ENCODE results near the gene FAM181B.
"Not testable (repeated sequence)": the region's sequence is repeated elsewhere in the genome, so short reads cannot be mapped to it uniquely, and the experiment has no call there.

FAM181B gene

GRCh38 chr11:82732734-82733443, 775 bp downstream of the FAM181B start:
- DNase-seq (ENCODE audit: low read depth, low spot score), result no peak

DNA sequence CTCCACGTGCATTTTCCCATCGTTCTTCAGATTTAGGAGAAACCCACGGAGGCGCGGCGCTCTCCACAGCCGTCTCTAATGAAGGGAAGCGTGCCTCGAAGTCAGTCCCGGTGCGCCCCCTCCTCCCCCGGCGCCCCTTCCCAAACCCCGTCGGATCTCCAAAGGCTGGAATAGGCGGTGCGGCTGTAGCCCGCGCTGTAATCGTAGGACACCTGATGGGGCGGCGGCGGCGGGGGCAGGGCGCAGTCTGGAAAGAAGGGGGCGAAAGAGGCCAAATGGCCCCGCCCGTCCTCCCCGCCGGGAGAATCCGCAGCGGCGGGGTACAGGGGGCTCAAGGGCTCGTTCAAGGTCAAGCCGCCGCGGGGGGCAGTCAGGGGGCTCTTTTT, 1.3 kb downstream of the FAM181B start:
- no peak for DNase-seq (ENCODE audit: low read depth, low spot score)

DNA sequence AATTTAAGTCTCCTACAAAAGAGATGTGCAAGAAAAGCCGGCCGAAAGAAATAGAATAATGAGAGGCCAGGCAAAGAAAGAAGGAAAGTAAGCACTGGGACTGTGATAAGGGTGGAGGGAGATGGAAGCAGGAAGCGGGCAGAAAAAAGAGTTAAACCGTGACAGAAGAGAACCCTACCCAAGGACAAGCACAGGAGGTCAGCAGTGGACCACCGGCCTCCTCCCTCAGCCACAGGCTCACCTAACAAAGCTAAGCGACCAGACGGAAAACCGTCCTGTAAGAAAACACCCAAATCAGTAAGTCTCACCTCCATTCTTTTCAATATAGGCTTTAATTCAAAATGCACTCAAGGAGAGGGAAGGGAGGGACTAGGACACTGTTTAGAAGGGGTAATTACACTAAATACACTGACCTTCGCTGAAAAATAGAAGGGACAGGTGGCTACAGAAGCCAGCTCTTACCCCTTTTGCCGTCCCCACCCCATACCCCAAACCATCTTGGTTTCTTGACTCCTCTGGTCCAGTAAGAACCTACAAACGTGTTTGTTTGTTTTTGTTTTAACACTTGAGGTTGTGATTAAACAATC, 1.9 kb downstream of the FAM181B start:
- no peak for DNase-seq (ENCODE audit: low read depth, low spot score)

- DNase-seq (ENCODE audit: low read depth, low spot score), result no peak
Observed at GRCh38 chr11:82730754-82731153, 2.9 kb downstream of the FAM181B start.

DNA sequence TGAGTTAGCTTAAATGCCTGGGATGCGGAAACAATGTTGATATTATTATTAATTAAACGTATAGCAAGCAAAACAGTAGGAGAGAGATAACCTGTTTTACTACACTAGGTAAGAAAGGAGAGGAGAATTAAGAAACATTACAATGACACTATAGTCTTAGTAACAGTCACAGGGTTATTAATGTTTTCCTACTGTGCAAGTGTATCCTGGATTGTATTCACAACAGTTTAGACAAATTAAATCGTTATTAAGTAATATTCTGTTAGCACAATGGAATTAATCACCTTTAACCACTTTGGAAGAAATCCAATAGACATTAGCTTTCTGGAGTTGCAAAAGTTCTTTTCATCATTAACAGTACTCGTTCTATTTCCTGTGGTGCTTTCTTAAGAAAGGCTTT, 3.4 kb downstream of the FAM181B start:
- DNase-seq (ENCODE audit: low read depth, low spot score), result no peak

- DNase-seq (ENCODE audit: low read depth, low spot score), result no peak
Observed at GRCh38 chr11:82724026-82724425, 9.6 kb downstream of the FAM181B start.

- no peak for DNase-seq (ENCODE audit: low read depth, low spot score)
Observed at GRCh38 chr11:82722231-82722630, 11.4 kb downstream of the FAM181B start.

GRCh38 chr11:82720267-82721065, 13.2 kb downstream of the FAM181B start:
- DNase-seq (ENCODE audit: low read depth, low spot score), result no peak

DNA sequence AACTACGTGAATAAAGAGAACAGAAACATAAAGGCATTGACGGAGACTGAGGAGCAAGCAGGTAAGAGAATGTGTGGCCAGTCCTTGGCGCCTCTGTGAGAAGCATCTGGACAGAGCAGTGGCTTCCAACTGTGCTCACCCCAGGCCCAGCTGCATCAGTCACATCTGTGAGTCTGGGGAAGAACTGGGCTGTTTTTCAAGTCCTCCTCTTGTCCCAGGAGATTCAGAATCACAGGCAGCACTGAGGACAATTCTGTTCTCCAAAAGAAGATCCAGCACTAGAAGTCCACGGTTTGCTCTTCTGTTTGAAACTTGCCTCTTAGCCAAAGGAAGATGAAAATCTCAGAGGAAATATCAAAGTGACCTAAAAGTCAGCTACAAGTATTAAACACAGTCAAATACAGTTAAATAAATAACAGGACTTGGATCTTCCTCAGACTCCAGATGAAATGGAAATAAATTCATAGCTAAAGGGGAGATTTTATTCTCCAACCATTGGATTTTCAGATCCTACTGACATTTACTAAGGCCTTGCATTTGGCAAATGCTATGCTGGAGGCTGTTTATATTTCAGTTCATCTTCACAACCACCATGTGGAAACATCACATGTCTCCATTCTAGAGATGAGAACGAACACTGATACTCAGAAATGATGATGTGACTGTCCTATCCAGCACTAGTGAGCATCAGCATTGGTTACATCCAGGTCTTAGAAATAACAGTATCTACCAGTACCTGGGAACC, 14.1 kb downstream of the FAM181B start:
- no peak for DNase-seq (ENCODE audit: low read depth, low spot score)

DNA sequence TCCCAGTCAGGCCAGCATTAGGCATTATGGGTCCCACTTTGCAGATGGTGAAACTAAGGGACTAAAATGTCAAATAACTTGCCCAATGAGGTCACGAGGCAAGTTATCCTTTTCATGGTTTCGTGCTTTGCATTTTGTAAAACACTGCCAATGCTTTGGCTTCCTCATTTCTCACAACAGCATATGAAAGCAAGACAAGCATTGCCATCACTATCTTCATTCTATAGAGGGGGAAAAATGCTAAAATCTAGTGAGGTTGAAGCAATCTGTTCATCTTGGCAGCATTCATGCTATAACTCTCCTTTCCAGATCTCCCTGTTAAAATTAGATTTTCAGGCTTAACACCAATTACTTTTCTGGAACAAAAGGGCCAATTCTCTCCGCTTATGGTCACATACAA, 14.8 kb downstream of the FAM181B start:
- DNase-seq (ENCODE audit: low read depth, low spot score), result no peak

GRCh38 chr11:82718307-82718706, 15.4 kb downstream of the FAM181B start:
- DNase-seq (ENCODE audit: low read depth, low spot score), result no peak

DNA sequence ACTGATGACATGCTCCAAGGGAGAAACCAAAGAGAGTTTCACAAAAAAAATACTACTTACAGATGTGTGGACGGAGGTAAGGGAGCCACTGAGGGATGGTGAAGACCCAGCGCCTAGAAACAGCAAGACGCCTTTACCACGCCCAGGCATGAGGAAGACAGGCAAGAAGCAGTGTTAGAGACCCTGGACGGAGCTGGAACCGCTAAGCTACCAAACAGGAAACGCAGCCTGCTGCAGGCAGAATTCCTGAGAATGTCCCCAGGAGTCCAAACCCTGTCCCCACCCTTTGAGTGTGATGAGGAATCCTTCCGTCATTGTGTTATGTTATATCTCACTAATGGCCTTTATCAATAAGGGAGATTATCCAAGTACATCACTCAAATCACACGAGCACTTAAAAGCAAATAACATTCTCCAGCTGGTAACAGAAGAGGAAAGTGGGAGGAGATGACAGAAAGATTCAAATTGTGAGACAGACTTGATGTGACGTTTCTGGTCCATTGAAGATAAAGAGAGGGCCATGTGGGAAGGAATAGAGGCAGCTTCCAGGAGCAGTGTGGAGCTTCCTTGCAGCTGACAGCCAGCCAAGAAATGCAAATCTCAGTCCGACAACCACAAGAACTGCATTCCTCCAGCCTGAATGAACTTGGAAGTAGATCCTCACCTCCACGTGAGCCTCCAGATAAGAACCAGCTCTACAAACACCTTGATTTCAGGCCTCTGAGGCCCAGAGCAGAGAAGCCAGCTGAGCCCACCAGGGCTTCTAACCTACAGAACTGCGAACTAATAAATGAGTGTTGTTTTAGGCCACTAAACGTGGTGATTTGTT, 19.1 kb downstream of the FAM181B start:
- DNase-seq (ENCODE audit: low read depth, low spot score), result no peak

DNA sequence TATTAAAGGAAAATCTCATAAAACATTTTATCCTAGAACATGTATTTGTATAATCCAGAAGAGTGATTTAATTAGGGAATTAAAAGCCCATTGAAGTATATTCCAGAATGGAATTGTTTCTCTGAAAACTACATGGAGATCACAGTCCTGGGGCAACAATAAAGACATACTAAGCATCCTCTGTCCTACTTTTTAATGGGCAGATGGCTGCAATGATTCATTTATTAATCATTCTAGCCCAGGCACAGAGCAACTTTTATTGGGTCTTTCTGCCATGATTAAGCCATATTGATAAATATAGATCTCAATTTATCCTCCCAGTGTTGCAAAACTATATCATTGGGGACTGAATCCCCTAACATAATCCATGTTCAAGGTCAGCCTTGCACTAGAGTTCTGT, 22.0 kb downstream of the FAM181B start:
- no peak for DNase-seq (ENCODE audit: low read depth, low spot score)

GRCh38 chr11:82703796-82704195, 29.9 kb downstream of the FAM181B start:
- no peak for DNase-seq (ENCODE audit: low read depth, low spot score)

GRCh38 chr11:82703226-82703625, 30.4 kb downstream of the FAM181B start:
- no peak for DNase-seq (ENCODE audit: low read depth, low spot score)

GRCh38 chr11:82701847-82702520, 31.7 kb downstream of the FAM181B start:
- no peak for DNase-seq (ENCODE audit: low read depth, low spot score)

GRCh38 chr11:82698576-82699352, 34.9 kb downstream of the FAM181B start:
- DNase-seq (ENCODE audit: low read depth, low spot score), result no peak

GRCh38 chr11:82692981-82693380, 40.7 kb downstream of the FAM181B start:
- DNase-seq (ENCODE audit: low read depth, low spot score), result no peak

- DNase-seq (ENCODE audit: low read depth, low spot score), result not testable (repeated sequence)
Observed at GRCh38 chr11:82689347-82689746, 44.3 kb downstream of the FAM181B start.

DNA sequence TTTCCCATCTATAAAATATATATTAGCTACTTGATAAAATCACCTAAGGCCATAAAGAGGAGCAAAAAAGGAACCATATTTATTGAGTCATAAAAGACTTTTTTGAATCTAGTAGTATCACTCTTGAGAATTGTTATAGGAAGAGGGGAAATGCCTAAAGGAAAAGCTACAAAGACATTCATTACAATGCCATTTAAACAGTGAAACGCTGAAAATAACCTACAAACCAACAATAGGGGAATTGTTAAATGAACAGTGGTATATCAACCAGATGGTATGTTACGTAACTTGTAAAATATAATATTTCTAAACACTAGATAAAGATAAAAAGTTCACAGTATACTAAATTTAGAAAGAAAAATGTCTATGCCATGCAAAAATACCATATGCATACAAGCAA, 47.5 kb downstream of the FAM181B start:
- no peak for DNase-seq (ENCODE audit: low read depth, low spot score)

Data from smooth muscle cell of the brain vasculature (primary cell).